RPMI8226 (cell line): ENCODE measurements around the gene TMEM94.
"Not testable (repeated sequence)": the region's sequence is repeated elsewhere in the genome, so short reads cannot be mapped to it uniquely, and the experiment has no call there.

Experiments
- DNase-seq: peaks from one replicate; pipeline ENCODE4 v3.0.0-alpha.2; 2015

Gene TMEM94

DNA sequence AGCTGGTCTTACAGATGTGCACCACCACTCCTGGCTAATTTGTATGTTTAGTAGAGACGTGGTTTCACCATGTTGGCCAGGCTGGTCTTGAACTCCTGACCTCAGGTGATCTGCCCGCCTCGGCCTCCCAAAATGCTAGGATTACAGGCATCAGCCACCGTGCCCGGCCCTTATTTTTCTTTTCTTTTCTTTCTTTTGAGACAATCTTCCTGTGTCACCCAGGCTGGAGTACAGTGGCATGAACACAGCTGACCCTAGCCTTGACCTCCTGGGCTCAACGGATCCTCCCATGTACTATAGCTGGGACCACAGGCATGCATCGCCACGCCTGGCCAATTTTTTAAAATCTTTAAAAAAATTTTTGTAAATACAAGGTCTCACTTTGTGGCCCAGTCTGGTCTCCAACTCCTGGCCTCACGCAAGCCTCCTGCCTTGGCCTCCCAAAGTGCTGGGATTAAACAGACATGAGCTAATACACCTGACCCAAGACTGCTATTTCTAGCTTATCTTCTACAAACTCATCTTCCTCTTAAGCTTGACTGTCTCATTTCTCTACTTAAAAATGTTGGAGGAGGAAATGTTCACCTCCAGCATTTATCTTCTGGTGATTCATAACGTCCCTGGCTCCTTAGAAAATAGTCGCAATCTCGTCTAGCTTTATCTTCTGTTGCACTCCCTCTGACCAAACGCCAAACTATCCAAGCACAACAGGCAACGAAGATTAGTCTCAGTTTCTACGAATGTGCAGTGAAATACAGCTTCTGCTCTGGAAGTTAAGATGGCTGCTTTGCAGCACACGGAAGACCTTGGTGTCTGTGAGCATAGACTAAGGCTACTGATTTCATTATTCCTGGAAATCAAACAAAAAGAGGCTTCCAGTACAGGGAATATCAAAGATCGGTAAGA lies 8.2 kb upstream of the TMEM94 start:
- DNase-seq = no peak

DNA sequence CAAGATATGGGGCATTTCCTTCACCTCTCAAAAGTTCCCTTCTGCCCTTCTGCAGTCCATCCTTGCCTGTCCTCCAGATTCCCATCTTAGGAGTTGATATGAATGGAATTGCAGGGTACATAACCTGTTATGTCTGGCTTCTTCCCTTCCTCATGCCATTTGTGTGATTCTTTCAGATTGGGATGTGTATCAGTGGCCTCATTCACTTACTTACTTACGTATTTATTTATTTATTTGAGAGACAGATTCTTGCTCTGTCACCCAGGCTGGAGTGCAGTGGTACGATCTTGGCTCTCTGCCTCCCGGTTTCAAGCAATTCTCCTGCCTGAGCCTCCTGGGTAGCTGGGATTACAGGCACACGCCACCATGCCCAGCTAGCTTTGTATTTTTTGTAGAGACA lies 6.2 kb upstream of the TMEM94 start:
- no peak for DNase-seq

DNA sequence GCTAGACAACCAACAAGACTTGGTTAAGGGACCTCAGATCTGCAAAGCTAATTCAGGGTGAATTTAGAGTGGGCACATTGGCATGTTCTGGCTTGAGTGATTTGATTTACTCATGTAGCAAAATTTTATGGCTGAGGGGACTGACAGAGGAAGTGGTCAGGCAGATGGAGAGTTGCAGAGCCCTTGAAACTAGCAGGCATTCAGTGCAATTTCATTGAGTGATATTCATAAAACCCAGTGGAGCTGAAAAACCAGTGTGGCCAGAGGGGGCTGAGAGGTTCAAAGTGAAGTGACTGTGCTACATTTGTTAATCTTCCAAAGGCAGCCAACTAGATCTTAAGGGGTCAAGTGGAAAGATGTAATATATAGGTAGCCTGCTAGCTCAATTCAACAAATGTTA lies 2.2 kb upstream of the TMEM94 start:
- DNase-seq = no peak

DNA sequence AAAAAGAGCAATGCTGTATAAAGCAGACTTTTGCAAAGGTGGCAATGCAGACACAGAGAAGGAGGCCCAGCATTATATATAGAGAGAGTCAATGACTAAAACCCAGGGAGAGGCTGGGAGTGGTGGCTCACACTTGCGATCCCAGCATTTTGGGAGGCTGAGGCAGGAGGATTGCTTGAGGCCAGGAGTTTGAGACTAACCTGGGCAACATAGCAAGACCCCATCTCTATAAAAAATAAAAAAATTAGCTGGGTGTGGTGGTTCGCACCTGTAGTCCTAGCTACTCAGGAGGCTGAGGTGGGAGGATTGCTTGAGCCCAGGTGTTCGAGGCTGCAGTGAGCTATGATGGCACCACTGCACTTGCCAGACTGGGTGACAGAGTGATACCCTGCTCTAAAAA lies 1.8 kb upstream of the TMEM94 start:
- not testable (repeated sequence) for DNase-seq

DNA sequence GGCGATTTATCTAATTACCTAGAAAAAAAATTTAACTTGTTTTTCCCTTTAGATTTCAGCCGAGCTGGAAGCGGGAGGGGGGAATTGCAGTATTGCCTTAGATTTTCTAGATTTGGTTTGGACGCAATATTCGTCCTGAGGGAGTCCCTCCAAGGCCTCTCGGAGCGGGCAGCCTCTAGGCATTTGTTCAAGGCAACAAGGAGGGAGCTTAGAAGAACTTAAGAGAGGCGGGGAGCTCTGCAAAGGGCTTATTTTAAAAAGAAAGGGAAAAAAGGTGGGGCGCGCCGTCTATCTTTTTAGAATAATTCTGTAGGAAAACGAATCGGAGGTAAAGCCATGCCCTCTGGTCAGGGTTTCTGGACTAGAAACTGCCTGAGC lies 407 bp upstream of the TMEM94 start:
- no peak for DNase-seq

DNA sequence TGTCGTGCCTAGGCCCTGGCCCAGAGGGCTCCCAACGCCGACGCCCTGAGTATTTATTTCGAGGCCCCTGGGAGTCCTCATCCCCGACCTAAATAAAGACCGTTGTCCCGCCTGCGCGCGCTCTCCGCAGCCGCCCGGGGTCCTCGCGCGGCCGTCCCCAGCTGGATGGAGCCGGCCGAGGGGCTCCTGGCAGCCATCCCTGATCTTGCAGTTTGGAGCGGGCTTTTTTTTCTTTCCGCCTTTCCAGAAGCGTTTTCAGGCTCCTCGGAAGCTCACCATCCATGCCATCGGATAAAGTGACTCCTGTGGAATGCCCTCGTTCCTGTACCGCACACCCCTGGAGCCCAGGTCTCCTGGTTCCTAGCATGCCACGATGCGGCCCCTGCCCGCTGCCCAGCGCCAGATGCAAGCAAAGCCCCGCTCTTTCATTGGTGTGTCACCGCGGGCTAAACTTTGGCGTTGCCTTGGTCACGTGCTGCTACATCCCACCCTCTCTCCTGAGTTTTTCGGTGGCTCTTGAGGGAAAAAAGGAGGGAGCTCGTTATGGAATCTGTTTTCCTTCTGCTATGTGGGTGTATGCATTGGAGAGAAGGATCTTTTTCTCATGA lies 716 bp downstream of the TMEM94 start:
- peak; percentile 10 for DNase-seq

DNA sequence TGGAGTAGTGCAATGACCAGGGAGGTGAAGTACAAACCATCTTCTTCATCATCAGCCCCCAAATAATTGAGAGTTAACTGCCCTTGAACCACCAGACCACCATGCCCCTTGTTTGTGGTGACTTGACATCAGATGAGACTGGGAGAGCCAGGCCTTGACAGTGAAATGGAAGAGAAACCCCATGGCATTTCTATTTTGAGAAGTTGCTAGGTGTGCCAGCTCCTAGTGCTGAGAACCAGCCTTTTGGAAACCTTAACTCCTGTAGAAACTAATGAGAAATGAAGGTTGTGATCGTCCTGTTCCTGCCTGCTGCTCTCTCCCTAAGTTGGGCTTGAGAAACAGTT lies 2.8 kb downstream of the TMEM94 start:
- DNase-seq = no peak

DNA sequence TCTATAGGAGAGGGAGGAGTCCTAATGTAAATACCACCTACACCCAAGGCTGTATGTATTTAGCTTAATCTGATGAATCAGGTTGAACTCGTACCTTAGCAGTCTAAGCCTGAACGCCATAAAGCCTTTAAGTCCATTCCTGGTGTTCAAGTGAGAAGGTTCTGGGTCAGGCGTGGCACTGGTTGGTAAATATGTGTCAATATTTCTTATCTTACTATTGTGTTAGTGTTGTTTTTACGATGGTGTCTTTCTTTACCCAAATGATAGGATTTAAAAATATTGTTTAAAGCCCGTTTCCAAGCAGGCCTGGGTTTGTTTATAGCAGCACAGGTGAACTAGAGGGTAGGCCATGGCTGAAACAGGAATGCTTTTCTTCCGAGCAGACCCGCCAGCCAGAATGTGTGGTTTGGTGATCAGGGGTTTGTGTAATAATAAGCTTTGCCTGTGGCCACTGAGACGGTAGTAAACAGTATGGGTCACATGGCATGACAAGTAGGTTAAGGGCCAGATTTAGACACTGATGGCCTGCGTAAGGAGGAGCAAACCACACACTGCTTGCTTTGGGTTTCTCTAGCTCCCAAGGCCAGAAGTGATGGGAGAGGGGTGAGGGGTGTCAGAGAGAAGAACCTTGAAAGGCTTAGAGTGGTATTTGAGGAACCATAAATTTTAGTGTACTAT lies 3.3 kb downstream of the TMEM94 start:
- DNase-seq = no peak

DNA sequence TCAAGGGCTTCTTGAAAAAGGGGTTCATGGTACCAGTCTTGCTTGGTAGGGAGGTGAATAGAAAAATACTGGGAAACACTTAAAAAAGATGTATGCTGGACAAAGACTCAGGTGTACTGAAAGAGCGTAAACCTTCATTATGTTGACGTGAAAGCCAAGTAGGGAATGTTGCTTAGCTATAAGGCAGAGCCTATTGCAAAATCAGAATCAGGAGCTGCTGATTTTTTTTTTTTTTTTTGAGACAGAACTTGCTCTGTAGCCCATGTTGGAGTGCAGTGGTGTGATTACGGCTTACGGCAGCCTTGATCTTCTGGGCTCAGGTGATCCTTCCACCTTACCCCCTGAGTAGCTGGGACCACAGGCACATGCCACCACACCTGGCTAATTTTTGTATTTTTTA lies 3.9 kb downstream of the TMEM94 start:
- no peak for DNase-seq

DNA sequence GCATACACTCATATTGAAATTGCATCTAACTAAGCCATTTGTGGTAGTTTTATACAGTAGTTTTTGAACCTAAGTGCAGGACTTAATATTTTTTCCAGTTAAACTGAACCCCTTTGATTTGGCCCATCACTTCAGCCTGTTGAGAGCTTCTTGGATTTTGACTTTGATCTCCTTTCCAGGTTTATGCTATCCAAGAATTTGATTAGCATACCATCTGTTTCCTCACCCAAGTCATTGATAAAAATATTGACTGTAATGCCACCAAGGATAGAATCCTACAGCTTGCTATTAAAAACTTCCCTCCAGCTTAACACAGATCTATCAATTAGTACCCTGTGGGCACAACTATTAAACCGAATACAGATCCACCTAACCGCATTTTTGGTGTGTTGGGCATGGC lies 7.2 kb downstream of the TMEM94 start:
- DNase-seq = no peak

DNA sequence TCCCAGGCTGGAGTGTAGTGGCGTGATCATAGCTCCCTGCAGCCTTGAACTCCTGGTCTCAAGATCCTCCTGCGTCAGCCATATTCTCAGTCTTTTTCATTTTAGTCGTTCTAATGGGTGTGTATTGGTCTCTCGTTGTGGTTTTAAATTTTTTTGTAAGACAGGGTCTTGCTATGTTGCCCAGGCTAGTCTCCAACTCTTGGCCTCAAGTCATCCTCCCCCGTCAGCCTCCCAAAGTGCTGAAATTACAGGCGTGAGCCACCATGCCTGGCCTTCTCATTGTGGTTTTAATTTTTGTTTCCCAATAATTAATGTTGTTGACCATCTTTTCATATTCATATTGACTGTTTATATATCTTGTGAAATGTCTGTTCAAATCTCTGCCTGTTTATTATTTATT lies 8.6 kb downstream of the TMEM94 start:
- no peak for DNase-seq

DNA sequence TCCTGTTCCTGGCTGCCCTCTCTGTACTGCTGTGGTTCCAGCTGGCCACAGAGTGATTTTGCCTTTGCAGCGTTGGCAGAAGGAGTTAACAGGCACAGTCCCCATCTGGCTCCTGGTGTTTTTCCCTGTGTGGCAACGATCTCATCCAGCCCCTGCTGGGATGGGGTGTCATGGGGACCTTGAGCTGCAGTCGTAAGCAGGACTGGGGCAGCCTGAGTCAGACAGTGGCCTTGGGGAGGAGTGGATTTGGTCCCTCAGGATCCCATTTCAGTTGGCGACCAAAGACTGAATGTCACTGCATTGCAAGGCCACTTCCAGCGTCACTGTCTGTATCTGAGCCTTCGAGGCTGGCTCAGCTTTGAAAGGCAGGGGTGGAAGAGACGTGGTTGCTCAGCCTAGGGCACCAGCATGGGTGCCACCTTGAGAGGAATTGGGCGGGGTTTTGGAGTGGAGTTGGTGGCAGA lies 11.9 kb downstream of the TMEM94 start:
- DNase-seq = no peak

DNA sequence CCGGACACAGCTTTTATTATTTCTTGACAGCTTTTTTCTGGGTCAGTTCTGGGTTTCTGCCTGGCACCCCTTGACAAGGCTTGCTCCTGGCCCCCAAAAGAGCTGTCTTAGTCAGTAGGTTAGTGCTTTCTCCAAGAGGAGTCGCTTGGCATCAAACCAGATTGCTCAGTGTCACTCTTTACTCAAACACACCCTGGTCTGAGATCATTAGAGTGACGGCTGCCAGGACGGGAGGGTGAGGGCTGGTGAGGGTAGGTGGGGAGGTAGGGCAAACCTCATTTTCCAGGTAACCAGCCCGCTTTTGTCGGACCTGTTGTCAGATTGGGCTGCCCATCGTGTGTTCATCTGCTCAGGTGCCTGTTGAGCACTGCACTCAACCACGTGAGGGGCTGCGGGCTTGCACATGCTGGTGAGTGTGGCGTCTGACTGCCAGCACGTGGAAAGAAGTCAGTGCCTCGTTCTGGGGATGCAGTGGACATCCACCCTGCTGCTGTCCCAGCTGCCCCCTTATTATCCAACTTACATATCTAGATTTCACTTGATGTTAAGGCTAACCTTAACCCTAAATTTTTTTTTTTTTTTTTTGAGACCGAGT lies 12.4 kb downstream of the TMEM94 start:
- no peak for DNase-seq

DNA sequence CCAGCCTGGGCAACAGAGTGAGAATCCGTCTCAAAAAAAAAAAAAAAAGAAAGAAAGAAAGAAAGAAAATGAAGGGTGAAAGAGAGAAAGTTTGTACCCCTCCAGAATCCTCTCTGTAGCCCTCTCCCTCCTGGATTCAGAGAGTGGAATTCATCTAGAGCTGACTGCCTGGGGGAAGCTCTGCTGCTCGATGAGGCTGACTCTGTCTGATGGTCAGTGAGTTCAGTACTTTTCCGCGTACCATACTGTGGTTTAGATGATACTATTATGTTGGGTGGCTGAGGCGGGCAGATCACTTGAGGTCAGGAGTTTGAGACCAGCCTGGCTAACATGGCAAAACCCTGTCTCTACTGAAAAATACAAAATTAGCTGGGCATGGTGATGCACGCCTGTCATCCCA lies 14.8 kb downstream of the TMEM94 start:
- DNase-seq = no peak

DNA sequence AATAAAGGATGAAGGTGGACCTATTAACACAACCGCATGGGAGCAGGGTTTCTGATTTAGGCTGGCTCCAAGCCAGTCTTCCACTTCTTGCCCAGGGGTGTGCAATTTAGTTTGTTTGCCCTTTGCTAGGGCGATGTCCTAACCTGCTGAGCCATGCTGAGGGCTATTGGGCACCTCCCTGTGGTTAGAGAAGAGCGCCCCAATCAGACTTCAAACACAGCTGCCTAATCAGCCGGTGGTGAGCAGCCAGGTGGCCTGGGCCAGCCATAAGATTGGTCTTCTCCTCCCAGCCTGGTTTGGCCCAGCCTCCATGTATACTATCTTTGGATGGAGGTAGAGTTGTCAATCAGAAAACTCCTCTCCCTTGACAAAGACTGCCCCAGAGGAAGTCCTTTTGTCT lies 15.7 kb downstream of the TMEM94 start:
- DNase-seq = peak; percentile 5

DNA sequence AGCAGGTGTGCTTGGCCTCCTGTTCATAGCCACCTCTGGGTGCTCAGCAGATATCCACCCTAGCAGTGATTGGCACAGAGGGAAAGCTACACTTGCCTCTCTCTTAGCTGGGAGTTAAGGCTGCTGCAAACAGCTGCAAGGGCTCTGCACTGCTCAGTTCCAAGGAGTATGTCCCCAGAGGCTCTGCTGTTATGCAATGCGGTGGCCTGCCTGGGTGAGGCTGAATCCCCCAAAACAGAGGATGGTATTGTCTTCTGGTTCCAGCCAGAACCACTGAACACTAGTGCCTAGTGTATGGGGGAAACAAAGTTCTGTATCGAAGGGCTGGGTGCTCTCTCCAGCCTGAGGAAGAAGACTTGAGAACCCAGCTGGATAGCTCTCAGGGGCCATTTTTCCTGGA lies 16.8 kb downstream of the TMEM94 start:
- no peak for DNase-seq

DNA sequence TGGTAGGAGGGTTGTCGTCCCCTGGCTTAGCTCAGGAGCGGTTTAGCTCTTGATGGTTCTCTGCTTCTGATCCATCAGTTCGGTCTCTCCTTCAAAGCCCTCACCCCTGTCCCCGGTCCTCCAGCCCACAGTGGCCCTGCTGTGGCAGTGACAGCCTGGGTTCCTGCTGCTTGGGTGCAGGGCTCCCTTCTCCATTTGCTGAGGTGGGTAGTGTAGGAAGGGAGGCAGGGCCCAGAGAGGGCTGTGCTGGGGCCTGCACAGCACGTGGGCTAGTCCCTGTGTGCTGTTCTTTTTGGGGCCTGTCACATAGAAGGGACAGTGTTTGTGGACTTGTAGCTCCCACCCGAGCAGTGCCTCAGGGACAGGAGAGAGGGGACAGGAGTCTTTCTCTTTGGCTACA lies 18.3 kb downstream of the TMEM94 start:
- DNase-seq = no peak

DNA sequence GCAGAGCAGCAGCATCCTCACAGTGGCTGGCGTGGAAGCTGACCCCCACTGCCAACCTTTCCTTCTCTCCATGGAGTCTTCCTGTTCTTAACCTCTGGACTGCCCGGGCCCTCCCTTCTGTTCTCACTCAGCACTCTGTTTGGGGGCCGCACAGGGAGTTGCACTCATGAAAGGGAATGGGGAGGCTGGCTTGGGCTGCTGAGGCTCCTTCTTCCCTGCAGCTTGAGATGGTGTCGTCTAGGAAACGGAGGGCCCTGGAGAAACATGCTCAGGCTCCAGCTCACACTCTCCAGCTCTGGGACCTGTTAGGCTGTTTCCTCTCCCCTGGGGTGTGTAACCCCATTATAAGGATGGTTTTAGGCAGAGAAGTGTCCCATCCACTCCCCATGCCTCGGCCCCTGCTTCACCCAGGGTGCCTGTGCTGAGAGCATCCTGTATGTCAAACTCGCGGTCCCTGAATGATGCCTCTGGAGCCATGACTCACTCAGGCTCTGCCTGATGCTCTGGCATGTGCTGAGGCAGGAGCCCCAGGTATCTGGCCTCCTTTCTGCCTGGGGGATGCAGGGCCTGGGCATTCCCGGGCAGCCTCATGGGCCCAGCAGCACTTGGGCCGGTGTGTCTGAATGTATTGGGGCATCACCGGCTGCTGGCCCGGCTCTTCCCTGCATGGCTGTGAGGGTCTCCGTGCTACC lies 18.9 kb downstream of the TMEM94 start:
- no peak for DNase-seq

DNA sequence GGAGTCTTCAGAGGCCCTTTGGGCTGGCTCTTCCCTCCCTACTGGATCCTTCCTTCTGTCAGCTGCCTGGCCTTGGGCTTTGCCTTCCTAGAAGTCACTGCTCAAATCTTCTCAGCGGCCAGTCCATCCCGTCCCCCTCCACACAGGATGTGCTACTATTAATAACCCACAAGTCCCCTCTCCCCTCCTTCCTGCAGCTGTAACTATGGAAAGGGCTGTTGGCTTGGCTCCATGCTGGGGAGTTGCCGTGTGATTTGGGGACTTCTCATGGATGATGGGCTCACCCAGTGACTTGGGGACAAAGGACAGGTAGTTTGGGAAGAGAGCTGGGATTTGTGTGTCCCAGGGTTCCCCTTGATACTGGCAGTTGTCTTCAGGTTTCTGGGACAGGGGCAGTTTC lies 19.4 kb downstream of the TMEM94 start:
- no peak for DNase-seq

DNA sequence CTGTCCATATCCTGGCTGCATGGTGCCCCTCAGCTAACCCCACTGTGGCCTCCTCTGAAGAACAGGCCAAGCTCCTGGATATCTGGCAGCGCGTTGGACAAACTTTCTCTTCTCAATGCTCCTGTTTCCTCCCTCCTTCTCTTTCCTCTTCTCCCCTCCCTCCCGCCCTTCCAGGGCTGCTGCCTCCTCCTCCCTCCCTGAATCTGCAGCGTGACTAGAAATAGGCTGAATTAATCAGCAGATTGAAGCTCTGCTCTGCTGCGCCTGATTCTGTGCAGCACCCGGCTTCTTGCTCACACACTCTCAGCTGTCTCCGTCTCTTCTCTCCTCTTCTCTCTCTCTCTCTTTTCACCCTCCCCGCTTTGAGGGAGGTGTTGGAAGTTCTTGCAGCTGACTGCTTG lies 19.8 kb downstream of the TMEM94 start:
- no peak for DNase-seq

DNA sequence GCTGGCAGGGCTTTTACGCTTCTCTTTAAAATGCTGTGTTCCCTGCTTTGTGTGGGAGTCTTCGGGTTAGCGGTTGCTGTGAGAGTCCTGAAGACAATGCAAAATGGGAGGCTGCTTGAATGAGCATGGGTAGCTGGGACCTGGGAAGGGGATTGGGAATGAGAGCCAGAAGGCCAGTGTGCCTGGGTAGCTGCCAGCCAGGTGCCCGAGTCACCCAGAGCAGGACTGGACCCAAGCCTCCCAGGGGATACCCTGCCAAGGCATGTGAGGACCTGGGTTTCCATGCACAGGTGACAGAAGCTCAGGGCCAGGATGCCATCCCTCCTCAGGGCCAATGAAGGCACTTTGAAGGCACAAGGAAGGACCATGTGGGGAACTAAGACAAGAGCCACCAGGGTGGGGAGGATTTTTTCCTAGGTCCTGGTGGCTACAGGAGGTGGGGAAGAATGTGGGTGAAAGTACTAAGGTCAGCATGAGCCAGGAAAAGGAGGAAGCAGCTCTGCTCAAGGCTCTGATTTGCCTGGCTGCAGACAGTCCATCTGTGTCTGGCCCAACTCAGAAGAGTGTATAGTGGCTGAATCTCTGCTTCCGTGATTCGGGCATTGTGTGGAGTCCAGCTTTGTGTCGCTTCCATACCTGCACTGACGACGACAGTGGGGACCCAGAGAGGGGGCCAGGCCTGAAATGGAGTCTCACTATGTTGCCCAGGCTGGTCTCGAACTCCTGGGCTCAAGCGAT lies 20.5 kb downstream of the TMEM94 start:
- no peak for DNase-seq

DNA sequence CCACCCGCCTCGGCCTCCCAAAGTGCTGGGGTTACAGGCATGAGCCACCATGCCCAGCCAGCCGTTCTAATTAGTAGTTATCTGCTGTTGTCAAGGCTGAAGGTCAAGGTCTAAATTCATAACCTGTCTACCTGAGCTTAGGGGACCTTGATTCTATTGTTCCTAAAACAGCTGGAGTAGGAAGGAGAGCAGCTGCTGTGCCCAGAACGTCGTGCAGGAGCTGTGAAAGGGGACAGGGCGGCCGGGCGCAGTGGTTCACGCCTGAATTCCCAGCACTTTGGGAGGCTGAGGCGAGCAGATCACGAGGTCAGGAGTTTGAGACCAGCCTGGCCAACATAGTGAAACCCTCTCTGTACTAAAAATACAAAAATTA lies 21.0 kb downstream of the TMEM94 start:
- not testable (repeated sequence) for DNase-seq
